Activated CD4-positive, alpha-beta T cell treated with anti-CD3 and anti-CD28 coated beads, Interleukin-2, amount 50 U/mL, for 16 hours (primary cell): ENCODE data around the gene MOCS1.

ENCODE experiments used
- DNase-seq: peaks from one replicate; pipeline ENCODE4 v3.0.0-alpha.2; 2020

Gene MOCS1

GRCh38 chr6:39922821-39923220 is 11.4 kb downstream of the MOCS1 start:
- DNase-seq = no peak

GRCh38 chr6:39920157-39920556 is 14.1 kb downstream of the MOCS1 start:
- DNase-seq = no peak

GRCh38 chr6:39918831-39919230 is 15.4 kb downstream of the MOCS1 start:
- no peak for DNase-seq

- no peak for DNase-seq
These were observed 16.3 kb downstream of the MOCS1 start for GRCh38 chr6:39917981-39918380.

- no peak for DNase-seq
These were observed 16.9 kb downstream of the MOCS1 start for GRCh38 chr6:39917329-39917728.

- no peak for DNase-seq
These were observed 18.4 kb downstream of the MOCS1 start for GRCh38 chr6:39915866-39916265.

GRCh38 chr6:39914239-39914638 is 20.0 kb downstream of the MOCS1 start:
- DNase-seq = no peak

GRCh38 chr6:39913391-39913916 is 20.8 kb downstream of the MOCS1 start:
- no peak for DNase-seq

- DNase-seq = no peak
These were observed 21.8 kb downstream of the MOCS1 start for GRCh38 chr6:39912446-39912845.

GRCh38 chr6:39911513-39912125 is 22.6 kb downstream of the MOCS1 start:
- no peak for DNase-seq

GRCh38 chr6:39910744-39911143 is 23.5 kb downstream of the MOCS1 start:
- no peak for DNase-seq

GRCh38 chr6:39910164-39910563 is 24.1 kb downstream of the MOCS1 start:
- no peak for DNase-seq

GRCh38 chr6:39909701-39910100 is 24.6 kb downstream of the MOCS1 start:
- no peak for DNase-seq

- DNase-seq = no peak
These were observed 25.3 kb downstream of the MOCS1 start for GRCh38 chr6:39908838-39909583.

GRCh38 chr6:39907871-39908575 is 26.2 kb downstream of the MOCS1 start:
- no peak for DNase-seq

- no peak for DNase-seq
These were observed 27.9 kb downstream of the MOCS1 start for GRCh38 chr6:39906318-39906761.

- DNase-seq = no peak
These were observed 28.7 kb downstream of the MOCS1 start for GRCh38 chr6:39905640-39905975.

GRCh38 chr6:39904946-39905639 is 29.2 kb downstream of the MOCS1 start:
- no peak for DNase-seq

- DNase-seq = no peak
These were observed 30.6 kb downstream of the MOCS1 start for GRCh38 chr6:39903656-39904055.

GRCh38 chr6:39902786-39903465 is 31.3 kb downstream of the MOCS1 start:
- DNase-seq = no peak

- no peak for DNase-seq
These were observed 32.1 kb downstream of the MOCS1 start for GRCh38 chr6:39902136-39902535.

- no peak for DNase-seq
These were observed 32.6 kb downstream of the MOCS1 start for GRCh38 chr6:39901670-39902069.
